ENCODE measurements around the gene MRPL3.

DNA sequence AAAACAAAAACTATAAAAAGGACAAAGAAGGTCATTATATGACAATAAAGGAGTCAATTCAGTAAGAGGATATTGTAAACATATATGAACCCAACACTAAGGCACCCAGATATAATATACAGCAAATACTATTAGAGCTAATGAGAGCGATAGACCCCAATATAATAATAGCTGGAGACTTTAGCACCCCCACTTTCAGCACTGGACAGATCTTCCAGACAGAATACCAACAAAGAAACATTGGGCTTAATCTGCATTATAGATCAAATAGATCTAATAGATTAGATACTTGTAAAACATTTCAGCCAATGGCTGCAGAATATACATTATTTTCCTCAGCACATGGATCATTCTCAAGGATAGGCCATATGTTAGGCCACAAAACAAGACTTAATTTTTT is 67.8 kb downstream of the MRPL3 start:
- TF ChIP-seq ZNF274 (IDR thresholded peaks at IDR 0.05; ENCODE audit: low read depth, low read length) (no peak), YY1 (IDR thresholded peaks at IDR 0.05; ENCODE audit: insufficient read depth, insufficient read length) (no peak)

All from NT2/D1 (cell line).